HepG2 (cell line): ENCODE results near the gene FBXO24. TPM values are rescaled to one million over a fixed set of nuclear protein-coding genes. Genes with fewer than 3 reads are reported as not detected.

ENCODE experiments used
- ATF2 ChIP-seq: sonication (generic); formaldehyde crosslinking; IDR thresholded peaks from 2 replicates; pipeline ENCODE4 v1.4.0; 2020; ENCODE audit warnings: missing genetic modification reagents
- CHCHD3 ChIP-seq: sonication (generic); formaldehyde crosslinking; IDR thresholded peaks from 2 replicates; pipeline ENCODE4 v1.8.0; 2022; ENCODE audit warnings: mild to moderate bottlenecking, missing genetic modification reagents, moderate library complexity
- DNMT3B ChIP-seq: conservative IDR thresholded peaks from 2 replicates; pipeline ENCODE4 v1.6.1; 2016; ENCODE audit warnings: missing biosample characterization, control low read depth
- E2F2 ChIP-seq: sonication (generic); formaldehyde crosslinking; IDR thresholded peaks from 2 replicates; pipeline ENCODE4 v1.4.0; 2020; ENCODE audit warnings: missing genetic modification reagents, borderline replicate concordance
- FIP1L1 ChIP-seq: fragments of 200-400 bp; formaldehyde crosslinking; IDR thresholded peaks from 2 replicates; pipeline ENCODE4 v1.6.1; 2018; ENCODE audit warnings: low read depth, mild to moderate bottlenecking, low read length, moderate library complexity, borderline replicate concordance; ENCODE audit not compliant: insufficient read depth
- HOXD1 ChIP-seq: sonication (generic); formaldehyde crosslinking; IDR thresholded peaks from 2 replicates; pipeline ENCODE4 v1.5.0; 2020; ENCODE audit warnings: missing genetic modification reagents
- IKZF5 ChIP-seq: IDR thresholded peaks from 2 replicates; pipeline ENCODE4 v1.6.1; 2018; ENCODE audit warnings: missing genetic modification reagents, mild to moderate bottlenecking, missing compliant biosample characterization
- JARID2 ChIP-seq: sonication (generic); formaldehyde crosslinking; IDR thresholded peaks from 2 replicates; pipeline ENCODE4 v1.8.1; 2023; ENCODE audit warnings: missing genetic modification reagents, inconsistent platforms; ENCODE audit not compliant: insufficient replicate concordance
- MYPOP ChIP-seq: sonication (generic); formaldehyde crosslinking; IDR thresholded peaks from 2 replicates; pipeline ENCODE4 v1.8.1; 2023; ENCODE audit warnings: mild to moderate bottlenecking, moderate library complexity, missing genetic modification reagents
- NR2C2 ChIP-seq: sonication (generic); formaldehyde crosslinking; IDR thresholded peaks from 2 replicates; pipeline ENCODE4 v1.4.0; 2020; ENCODE audit warnings: missing genetic modification reagents, mild to moderate bottlenecking, moderate library complexity, borderline replicate concordance
- POLR2G ChIP-seq: fragments of 200-400 bp; formaldehyde crosslinking; IDR thresholded peaks from 2 replicates; pipeline ENCODE4 v1.6.1; 2018; ENCODE audit warnings: mild to moderate bottlenecking, low read depth, low read length, moderate library complexity
- SP4 ChIP-seq: sonication (generic); formaldehyde crosslinking; IDR thresholded peaks from 2 replicates; pipeline ENCODE4 v1.8.1; 2023; ENCODE audit warnings: mild to moderate bottlenecking, missing genetic modification reagents
- TP53 ChIP-seq: sonication (generic); formaldehyde crosslinking; conservative IDR thresholded peaks from 2 replicates; pipeline ENCODE4 v1.4.0; 2020; ENCODE audit warnings: missing genetic modification reagents
- TSC22D2 ChIP-seq: sonication (generic); formaldehyde crosslinking; IDR thresholded peaks from 2 replicates; pipeline ENCODE4 v1.5.1; 2020; ENCODE audit warnings: missing genetic modification reagents, mild to moderate bottlenecking, borderline replicate concordance
- XBP1 ChIP-seq: sonication (generic); formaldehyde crosslinking; IDR thresholded peaks from 2 replicates; pipeline ENCODE4 v1.5.0; 2020; ENCODE audit warnings: missing genetic modification reagents
- ZNF263 ChIP-seq: sonication (generic); formaldehyde crosslinking; IDR thresholded peaks from 2 replicates; pipeline ENCODE4 v1.4.0; 2020; ENCODE audit warnings: missing genetic modification reagents
- ZNF264 ChIP-seq: sonication (generic); formaldehyde crosslinking; IDR thresholded peaks from 2 replicates; pipeline ENCODE4 v1.4.0; 2020; ENCODE audit warnings: missing genetic modification reagents
- ZNF317 ChIP-seq: sonication (generic); formaldehyde crosslinking; IDR thresholded peaks from 2 replicates; pipeline ENCODE4 v1.5.0; 2020; ENCODE audit warnings: mild to moderate bottlenecking, missing genetic modification reagents
- ZNF570 ChIP-seq: sonication (generic); formaldehyde crosslinking; IDR thresholded peaks from 2 replicates; pipeline ENCODE4 v1.4.0; 2020; ENCODE audit warnings: mild to moderate bottlenecking, missing genetic modification reagents, borderline replicate concordance
- ZSCAN9 ChIP-seq: IDR thresholded peaks from 2 replicates; pipeline ENCODE4 v1.6.1; 2016; ENCODE audit warnings: borderline replicate concordance
- polyA plus RNA-seq, 8 experiments: library from polyadenylated mRNA; depleted of rRNA in 3 of 8; stranded (reverse) in 7 of 8; unstranded in 1 of 8; fragments of >200 nt; fragmentation: Illumina TruSeq in 4 of 8; extraction: Trizol in 4 of 8; gene quantifications; 2 replicates each; pipeline versions ENCODE4 v1.2.1 to v1.2.3, GENCODE V29; 2011 to 2016; ENCODE audit warnings: low read depth in 4 of 8, missing spikeins in 1 of 8, mixed read lengths in 1 of 8; ENCODE audit not compliant: insufficient read depth in 1 of 8
- total RNA-seq, 5 experiments: library from RNA; depleted of rRNA; stranded (reverse); fragments of >200 nt; fragmentation: Illumina TruSeq; extraction: Trizol; gene quantifications; 2 replicates each; pipeline ENCODE4 v1.2.3, GENCODE V29; 2016; ENCODE audit warnings: low read depth in 1 of 5
- TF ChIP-seq, protein P1 (sequence below): sonication (generic); formaldehyde crosslinking; IDR thresholded peaks from 2 replicates; pipeline ENCODE4 v1.4.0; 2020; ENCODE audit warnings: missing genetic modification reagents, borderline replicate concordance

FBXO24 gene
- total and polyA plus RNA-seq, 2 of the 13 experiments (the other 11 are each of a cell fraction or from before 2014, with no cell fraction given): 0.20 to 0.55 TPM

- TF ChIP-seq FIP1L1 (0 out of 2 replicates have a peak, but pooled peaks have one; percentile 14), XBP1 (CRISPR knock-in tag) (0 out of 2 replicates have a peak, but pooled peaks have one; percentile 70), SP4 (CRISPR knock-in tag) (no peak; the same call in 1 of the 2 replicates), TSC22D2 (CRISPR knock-in tag) (peak; percentile 55; the same call in 1 of the 2 replicates), MYPOP (CRISPR knock-in tag) (no peak), CHCHD3 (CRISPR knock-in tag) (0 out of 2 replicates have a peak, but pooled peaks have one; percentile 70), ZSCAN9 (CRISPR knock-in tag) (0 out of 2 replicates have a peak, but pooled peaks have one; percentile 70), ATF2 (CRISPR knock-in tag) (peak; percentile 81; the same call in 1 of the 2 replicates), ZNF317 (CRISPR knock-in tag) (no peak; the same call in none of the 2 replicates), IKZF5 (CRISPR knock-in tag) (peak; percentile 94), ZNF570 (CRISPR knock-in tag) (no peak), DNMT3B (CRISPR knock-in tag) (no peak), E2F2 (CRISPR knock-in tag) (no peak), TP53 (CRISPR knock-in tag) (no peak), NR2C2 (CRISPR knock-in tag) (peak; percentile 70), ZNF264 (CRISPR knock-in tag) (peak; percentile 35; the same call in 1 of the 2 replicates), ZNF263 (CRISPR knock-in tag) (peak; percentile 53), HOXD1 (CRISPR knock-in tag) (0 out of 2 replicates have a peak, but pooled peaks have one; percentile 63), POLR2G (peak; percentile 74), JARID2 (CRISPR knock-in tag) (no peak)
- TF ChIP-seq, protein P1, sequence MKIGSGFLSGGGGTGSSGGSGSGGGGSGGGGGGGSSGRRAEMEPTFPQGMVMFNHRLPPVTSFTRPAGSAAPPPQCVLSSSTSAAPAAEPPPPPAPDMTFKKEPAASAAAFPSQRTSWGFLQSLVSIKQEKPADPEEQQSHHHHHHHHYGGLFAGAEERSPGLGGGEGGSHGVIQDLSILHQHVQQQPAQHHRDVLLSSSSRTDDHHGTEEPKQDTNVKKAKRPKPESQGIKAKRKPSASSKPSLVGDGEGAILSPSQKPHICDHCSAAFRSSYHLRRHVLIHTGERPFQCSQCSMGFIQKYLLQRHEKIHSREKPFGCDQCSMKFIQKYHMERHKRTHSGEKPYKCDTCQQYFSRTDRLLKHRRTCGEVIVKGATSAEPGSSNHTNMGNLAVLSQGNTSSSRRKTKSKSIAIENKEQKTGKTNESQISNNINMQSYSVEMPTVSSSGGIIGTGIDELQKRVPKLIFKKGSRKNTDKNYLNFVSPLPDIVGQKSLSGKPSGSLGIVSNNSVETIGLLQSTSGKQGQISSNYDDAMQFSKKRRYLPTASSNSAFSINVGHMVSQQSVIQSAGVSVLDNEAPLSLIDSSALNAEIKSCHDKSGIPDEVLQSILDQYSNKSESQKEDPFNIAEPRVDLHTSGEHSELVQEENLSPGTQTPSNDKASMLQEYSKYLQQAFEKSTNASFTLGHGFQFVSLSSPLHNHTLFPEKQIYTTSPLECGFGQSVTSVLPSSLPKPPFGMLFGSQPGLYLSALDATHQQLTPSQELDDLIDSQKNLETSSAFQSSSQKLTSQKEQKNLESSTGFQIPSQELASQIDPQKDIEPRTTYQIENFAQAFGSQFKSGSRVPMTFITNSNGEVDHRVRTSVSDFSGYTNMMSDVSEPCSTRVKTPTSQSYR: peak; percentile 99
These were observed 17.8 kb upstream of the FBXO24 start (continued) for GRCh38 chr7:100568176-100568895.
